ENCODE measurements around the gene CSAD. TPM values are rescaled to one million over a fixed set of nuclear protein-coding genes. Genes with fewer than 3 reads are reported as not detected.

The CSAD gene
- polyA plus RNA-seq (ENCODE audit: insufficient read depth in 1 of 5, insufficient read length in 5 of 5, low replicate concordance in 1 of 5), result 100 to 1,000 TPM in 1 of 5 donors, 10 to 100 TPM in 4; 71.4 to 117 (median 80.3) TPM
- long read RNA-seq, donor 1, partial matches to known transcripts, result 0 of 7 reads
- long read RNA-seq, donor 1, other reads (novel, unspliced or antisense), result 0 of 7 reads
- long read RNA-seq, donor 2, result 0 reads
- long read RNA-seq, donor 3, partial matches to known transcripts, result 5 of 7 reads
- long read RNA-seq, donor 3, other reads (novel, unspliced or antisense), result 0 of 7 reads
- long read RNA-seq, donor 4, partial matches to known transcripts, result 7 of 9 reads
- long read RNA-seq, donor 4, other reads (novel, unspliced or antisense), result 0 of 9 reads
- long read RNA-seq, donor 5, partial matches to known transcripts, result 25 of 26 reads
- long read RNA-seq, donor 5, other reads (novel, unspliced or antisense), result 0 of 26 reads
- long read RNA-seq, donor 6, partial matches to known transcripts, result 40 of 43 reads
- long read RNA-seq, donor 6, other reads (novel, unspliced or antisense), result 0 of 43 reads
- long read RNA-seq, donor 7, partial matches to known transcripts, result 0 of 4 reads
- long read RNA-seq, donor 7, other reads (novel, unspliced or antisense), result 0 of 4 reads
- long read RNA-seq, donor 8, partial matches to known transcripts, result 0 of 2 reads
- long read RNA-seq, donor 8, other reads (novel, unspliced or antisense), result 0 of 2 reads

GRCh38 chr12:53180220-53180930, at the start of gene CSAD, which contains the start of gene ZNF740:
TSS of gene CSAD (minus strand) at chr12:53180925. CDS start at chr12:53173470, 7,455 bp downstream.
TSS of gene ZNF740 (plus strand) at chr12:53180722. CDS start at chr12:53181984, 1,262 bp downstream.
- peak; percentile 97 to 98 for DNase-seq

- peak in 1 of 2 donors; percentile 68 for DNase-seq
Observed at GRCh38 chr12:53230108-53230845, 49.6 kb upstream of the CSAD start.

GRCh38 chr12:53229454-53229853, 48.7 kb upstream of the CSAD start:
- DNase-seq, result no peak

- no peak for DNase-seq
Observed at GRCh38 chr12:53227836-53228235, 47.1 kb upstream of the CSAD start.

GRCh38 chr12:53227341-53227740, 46.6 kb upstream of the CSAD start:
- DNase-seq, result no peak

- DNase-seq, result no peak
Observed at GRCh38 chr12:53226815-53227214, 46.1 kb upstream of the CSAD start.

GRCh38 chr12:53225635-53226424, 45.1 kb upstream of the CSAD start:
- no peak for DNase-seq

- no peak for DNase-seq
Observed at GRCh38 chr12:53224897-53225634, 44.3 kb upstream of the CSAD start.

GRCh38 chr12:53224061-53224896, 43.6 kb upstream of the CSAD start:
- no peak for DNase-seq

- DNase-seq, result peak in 1 of 2 donors; percentile 65
Observed at GRCh38 chr12:53223389-53224060, 42.8 kb upstream of the CSAD start.

GRCh38 chr12:53222806-53223261, 42.1 kb upstream of the CSAD start:
- no peak for DNase-seq

- no peak for DNase-seq
Observed at GRCh38 chr12:53222170-53222721, 41.5 kb upstream of the CSAD start.

GRCh38 chr12:53221203-53222080, 40.7 kb upstream of the CSAD start:
- peak; percentile 85 to 86 for DNase-seq

- peak; percentile 93 to 96 for DNase-seq
Observed at GRCh38 chr12:53220694-53221202, 40.0 kb upstream of the CSAD start.

- peak in 1 of 2 donors; percentile 76 for DNase-seq
Observed at GRCh38 chr12:53219956-53220693, 39.4 kb upstream of the CSAD start.

Data from right lung (tissue), 10 donors.